HepG2 (cell line): Measurements from ENCODE around the gene TMEM79. TPM values are rescaled to one million over a fixed set of nuclear protein-coding genes. Genes with fewer than 3 reads are reported as not detected.

Experiments used
- ELF4 ChIP-seq: sonication (generic); formaldehyde crosslinking; IDR thresholded peaks from 2 replicates; pipeline ENCODE4 v1.5.0; 2020; ENCODE audit warnings: missing genetic modification reagents, mild to moderate bottlenecking, moderate library complexity, borderline replicate concordance
- HOMEZ ChIP-seq: IDR thresholded peaks from 2 replicates; pipeline ENCODE4 v1.6.1; 2016; ENCODE audit warnings: low read depth
- RORA ChIP-seq: sonication (generic); formaldehyde crosslinking; IDR thresholded peaks from 2 replicates; pipeline ENCODE4 v1.5.0; 2020; ENCODE audit warnings: mild to moderate bottlenecking, missing genetic modification reagents, moderate library complexity
- SOX6 ChIP-seq, 2 experiments: fragments of 450-650 bp in 1 of 2; sonication (generic) in 1 of 2; formaldehyde crosslinking in 1 of 2; IDR thresholded peaks; 2 replicates each; pipeline versions ENCODE4 v1.4.0 to v1.6.1; 2017 to 2020; ENCODE audit warnings: antibody characterized with exemption in 1 of 2, mild to moderate bottlenecking in 1 of 2, missing genetic modification reagents in 1 of 2
- STAT6 ChIP-seq: sonication (generic); formaldehyde crosslinking; IDR thresholded peaks from 2 replicates; pipeline ENCODE4 v1.4.0; 2020; ENCODE audit warnings: missing genetic modification reagents, mild to moderate bottlenecking, borderline replicate concordance
- U2AF2 ChIP-seq: fragments of 200-400 bp; formaldehyde crosslinking; IDR thresholded peaks from 2 replicates; pipeline ENCODE4 v1.6.1; 2017; ENCODE audit warnings: low read depth, mild to moderate bottlenecking, low read length
- ZBTB3 ChIP-seq: sonication (generic); formaldehyde crosslinking; IDR thresholded peaks from 2 replicates; pipeline ENCODE4 v1.4.0; 2020; ENCODE audit warnings: low read depth, mild to moderate bottlenecking, moderate library complexity, missing genetic modification reagents, borderline replicate concordance
- ZFP36L1 ChIP-seq: sonication (generic); formaldehyde crosslinking; IDR thresholded peaks from 2 replicates; pipeline ENCODE4 v1.8.0; 2022; ENCODE audit warnings: mild to moderate bottlenecking, missing genetic modification reagents, moderate library complexity
- ZFP37 ChIP-seq: sonication (generic); formaldehyde crosslinking; IDR thresholded peaks from 2 replicates; pipeline ENCODE4 v1.4.0; 2020; ENCODE audit warnings: missing genetic modification reagents, borderline replicate concordance
- ZHX1 ChIP-seq: sonication (generic); formaldehyde crosslinking; IDR thresholded peaks from 2 replicates; pipeline ENCODE4 v1.8.1; 2022; ENCODE audit warnings: low read depth, mild to moderate bottlenecking, missing genetic modification reagents
- ZNF781 ChIP-seq: sonication (generic); formaldehyde crosslinking; IDR thresholded peaks from 2 replicates; pipeline ENCODE4 v1.5.1; 2020; ENCODE audit warnings: borderline replicate concordance, mild to moderate bottlenecking, missing genetic modification reagents; ENCODE audit errors: not compliant biosample characterization
- polyA plus RNA-seq, 8 experiments: library from polyadenylated mRNA; depleted of rRNA in 3 of 8; stranded (reverse) in 7 of 8; unstranded in 1 of 8; fragments of >200 nt; fragmentation: Illumina TruSeq in 4 of 8; extraction: Trizol in 4 of 8; gene quantifications; 2 replicates each; pipeline versions ENCODE4 v1.2.1 to v1.2.3, GENCODE V29; 2011 to 2016; ENCODE audit warnings: low read depth in 4 of 8, missing spikeins in 1 of 8, mixed read lengths in 1 of 8; ENCODE audit not compliant: insufficient read depth in 1 of 8
- total RNA-seq, 5 experiments: library from RNA; depleted of rRNA; stranded (reverse); fragments of >200 nt; fragmentation: Illumina TruSeq; extraction: Trizol; gene quantifications; 2 replicates each; pipeline ENCODE4 v1.2.3, GENCODE V29; 2016; ENCODE audit warnings: low read depth in 1 of 5

The TMEM79 gene
- total and polyA plus RNA-seq, 2 of the 13 experiments (the other 11 are each of a cell fraction or from before 2014, with no cell fraction given): 1.2 to 1.9 TPM

- TF ChIP-seq SOX6 (IDR thresholded peaks at IDR 0.05) (no peak), SOX6 (CRISPR knock-in tag; IDR thresholded peaks at IDR 0.05) (no peak), ZFP37 (CRISPR knock-in tag) (no peak), RORA (CRISPR knock-in tag) (no peak), HOMEZ (CRISPR knock-in tag) (no peak), U2AF2 (no peak), ZNF781 (CRISPR knock-in tag) (no peak), ZHX1 (CRISPR knock-in tag) (no peak), ELF4 (CRISPR knock-in tag) (no peak), ZFP36L1 (no peak), ZBTB3 (CRISPR knock-in tag) (no peak), STAT6 (CRISPR knock-in tag) (no peak)
- TF ChIP-seq, all 625 proteins: peak for 15
Observed at GRCh38 chr1:156337052-156337887, 53.1 kb downstream of the TMEM79 start (continued).
